HG03442 (cell line): ENCODE results near the gene GLB1L3.

Experiments
- ATAC-seq: cut with Tn5 transposase; IDR thresholded peaks from one replicate; pipeline ENCODE4 v1.9.1; 2021; ENCODE audit warnings: mild to moderate bottlenecking, moderate library complexity; ENCODE audit not compliant: unreplicated experiment

The GLB1L3 gene

GRCh38 chr11:134358856-134359490 lies 82.8 kb downstream of the GLB1L3 start:
- no peak for ATAC-seq

- ATAC-seq: no peak
Observed at GRCh38 chr11:134359646-134360045, 83.5 kb downstream of the GLB1L3 start.

GRCh38 chr11:134360050-134360835 lies 84.1 kb downstream of the GLB1L3 start:
- ATAC-seq: peak; percentile 90

GRCh38 chr11:134361661-134362060 lies 85.5 kb downstream of the GLB1L3 start:
- ATAC-seq: no peak

- ATAC-seq: no peak
Observed at GRCh38 chr11:134362192-134362901, 86.2 kb downstream of the GLB1L3 start.

- no peak for ATAC-seq
Observed at GRCh38 chr11:134363161-134363560, 87.0 kb downstream of the GLB1L3 start.

GRCh38 chr11:134363592-134363991 lies 87.4 kb downstream of the GLB1L3 start:
- ATAC-seq: no peak

GRCh38 chr11:134364261-134364660 lies 88.1 kb downstream of the GLB1L3 start:
- no peak for ATAC-seq

GRCh38 chr11:134365011-134365925 lies 89.1 kb downstream of the GLB1L3 start:
- no peak for ATAC-seq

GRCh38 chr11:134366254-134366653 lies 90.1 kb downstream of the GLB1L3 start:
- ATAC-seq: no peak

- no peak for ATAC-seq
Observed at GRCh38 chr11:134367781-134368180, 91.6 kb downstream of the GLB1L3 start.
